Middle frontal gyrus (tissue), 1 donor: ENCODE measurements around the gene SH3RF1.
"Not testable (repeated sequence)": the region's sequence is repeated elsewhere in the genome, so short reads cannot be mapped to it uniquely, and the experiment has no call there.

Experiments used
- DNase-seq: peaks from one replicate; pipeline ENCODE4 v3.0.0-alpha.2; 2015; ENCODE audit warnings: low spot score; ENCODE audit errors: extremely low spot score

SH3RF1 gene

GRCh38 chr4:169270810-169271691 lies at the start of gene SH3RF1:
Gene SH3RF1 (minus strand): TSS chr4:169270956. CDS start chr4:169269212, 1,744 bp downstream.
- DNase-seq: peak; percentile 66

- DNase-seq: no peak
Measured at GRCh38 chr4:169315530-169316343, 45.0 kb upstream of the SH3RF1 start.

GRCh38 chr4:169314906-169315305 lies 44.1 kb upstream of the SH3RF1 start:
- no peak for DNase-seq

- no peak for DNase-seq
Measured at GRCh38 chr4:169313732-169314131, 43.0 kb upstream of the SH3RF1 start.

GRCh38 chr4:169312690-169313422 lies 42.1 kb upstream of the SH3RF1 start:
- DNase-seq: no peak

GRCh38 chr4:169311643-169312365 lies 41.0 kb upstream of the SH3RF1 start:
- DNase-seq: no peak

GRCh38 chr4:169309326-169309967 lies 38.7 kb upstream of the SH3RF1 start:
- no peak for DNase-seq

- DNase-seq: no peak
Measured at GRCh38 chr4:169307576-169307975, 36.8 kb upstream of the SH3RF1 start.

GRCh38 chr4:169305651-169306050 lies 34.9 kb upstream of the SH3RF1 start:
- no peak for DNase-seq

GRCh38 chr4:169305173-169305572 lies 34.4 kb upstream of the SH3RF1 start:
- no peak for DNase-seq

- DNase-seq: no peak
Measured at GRCh38 chr4:169295822-169296221, 25.1 kb upstream of the SH3RF1 start.

GRCh38 chr4:169293343-169294176 lies 22.8 kb upstream of the SH3RF1 start:
- no peak for DNase-seq

- DNase-seq: not testable (repeated sequence)
Measured at GRCh38 chr4:169287983-169288382, 17.2 kb upstream of the SH3RF1 start.

- no peak for DNase-seq
Measured at GRCh38 chr4:169286562-169287301, 16.0 kb upstream of the SH3RF1 start.

GRCh38 chr4:169283114-169283509 lies 12.4 kb upstream of the SH3RF1 start:
- DNase-seq: no peak

- no peak for DNase-seq
Measured at GRCh38 chr4:169282429-169283113, 11.8 kb upstream of the SH3RF1 start.

- no peak for DNase-seq
Measured at GRCh38 chr4:169279108-169279507, 8.4 kb upstream of the SH3RF1 start.

GRCh38 chr4:169278624-169279023 lies 7.9 kb upstream of the SH3RF1 start:
- DNase-seq: no peak
